ENCODE data around the gene PCBP3. TPM values are rescaled to one million over a fixed set of nuclear protein-coding genes. Genes with fewer than 3 reads are reported as not detected.

Gene PCBP3
- total RNA-seq, 1 donor from 2014 or later: 9.7 TPM

DNA sequence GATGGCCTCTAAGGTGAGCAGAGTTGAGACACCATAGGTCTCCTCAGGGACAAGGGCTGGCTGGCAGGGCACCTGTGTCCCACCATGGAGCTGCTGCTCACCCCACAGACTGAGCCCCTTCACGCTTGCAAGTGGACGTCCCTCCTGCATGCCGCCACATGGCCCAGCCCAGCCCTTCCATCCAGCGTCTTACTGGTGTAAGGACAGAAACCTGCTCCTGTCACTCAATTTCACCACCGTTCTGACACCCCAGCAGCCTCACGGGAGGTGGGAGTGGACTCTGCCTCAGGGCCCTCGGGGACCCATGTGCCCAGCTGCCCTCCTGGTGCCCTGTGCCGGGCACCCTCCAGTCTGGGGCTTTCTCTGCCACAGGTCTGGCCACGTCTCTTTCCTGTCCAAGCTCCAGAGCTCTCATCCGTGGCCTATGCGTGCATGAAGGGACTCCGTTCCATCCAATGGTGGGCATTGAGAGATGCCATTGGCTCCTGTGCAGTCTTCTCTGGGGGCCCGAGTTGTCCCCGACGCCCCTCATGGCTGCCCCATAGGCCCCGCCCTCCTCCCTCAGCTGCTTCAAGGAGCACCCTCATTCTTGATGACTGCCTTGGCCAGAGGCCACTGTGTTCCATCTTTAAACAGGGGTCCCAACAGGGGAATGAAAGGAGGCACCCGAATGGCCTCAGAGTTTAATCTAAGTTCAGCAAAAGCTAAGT lies 295.4 kb downstream of the PCBP3 start:
- H3K9me3 Mint-ChIP-seq: no peaks in the 10 kb centered on the region
- H3K4me1 Mint-ChIP-seq: no peaks in the 10 kb centered on the region
- H3K4me3 Mint-ChIP-seq: no peak overlapping the region
- intact Hi-C loops (cut with micrococcal nuclease): no loop called here
- no peak for DNase-seq
- H3K36me3 Mint-ChIP-seq (ENCODE audit: low read depth): no peaks in the 10 kb centered on the region
- H3K27ac Mint-ChIP-seq: no peak overlapping the region
- no peaks in the 10 kb centered on the region for H3K27me3 Mint-ChIP-seq

DNA sequence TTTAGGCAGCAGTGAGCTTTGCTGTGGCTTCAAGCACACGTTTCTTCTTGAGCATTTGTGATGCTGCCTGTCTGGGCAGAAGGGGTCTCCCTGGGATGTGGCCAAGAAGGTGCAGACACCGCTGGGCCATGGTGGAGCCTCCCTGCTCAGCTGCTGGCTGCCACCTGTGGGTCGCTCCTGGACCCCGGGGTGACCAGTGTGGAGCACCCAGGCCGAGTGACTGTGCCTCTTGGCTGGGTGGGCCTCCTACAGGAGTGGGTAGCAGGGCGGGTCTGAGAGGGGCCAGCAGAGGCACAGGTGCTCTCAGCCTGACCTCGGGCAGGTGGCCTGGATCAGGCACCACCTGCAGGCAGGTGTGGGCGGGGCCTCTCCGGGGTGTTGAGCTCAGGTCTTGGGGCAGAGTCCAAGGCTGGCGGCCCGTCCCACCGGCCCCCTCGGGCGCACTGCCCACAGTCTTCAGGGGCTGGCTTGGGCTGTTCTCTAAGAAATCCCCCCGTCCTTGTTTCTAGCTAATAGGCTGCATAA lies 296.1 kb downstream of the PCBP3 start:
- no peaks in the 10 kb centered on the region for H3K36me3 Mint-ChIP-seq (ENCODE audit: low read depth)
- H3K27me3 Mint-ChIP-seq: no peaks in the 10 kb centered on the region
- H3K4me1 Mint-ChIP-seq: no peaks in the 10 kb centered on the region
- intact Hi-C loops (cut with micrococcal nuclease): no loop called here
- H3K4me3 Mint-ChIP-seq: no peak overlapping the region
- no peak for DNase-seq
- H3K27ac Mint-ChIP-seq: no peak overlapping the region
- H3K9me3 Mint-ChIP-seq: no peaks in the 10 kb centered on the region

DNA sequence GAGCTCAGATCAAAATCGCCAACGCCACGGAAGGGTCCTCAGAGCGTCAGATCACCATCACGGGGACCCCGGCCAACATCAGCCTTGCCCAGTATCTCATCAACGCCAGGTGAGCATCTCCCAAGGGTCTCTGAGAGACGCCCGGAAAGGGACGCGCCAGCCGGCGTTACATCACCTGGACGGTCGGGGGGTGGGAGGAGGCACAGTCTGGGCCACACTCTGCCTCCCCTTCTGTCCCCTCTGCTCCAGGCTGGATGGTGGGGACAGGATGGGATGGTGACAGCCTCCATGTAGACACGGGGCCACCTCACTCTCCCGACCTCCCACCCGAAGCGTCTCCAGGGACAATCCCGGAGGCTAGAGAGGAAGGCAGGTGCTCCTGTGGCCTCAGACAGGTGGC lies 296.6 kb downstream of the PCBP3 start:
- no peaks in the 10 kb centered on the region for H3K9me3 Mint-ChIP-seq
- H3K4me3 Mint-ChIP-seq: no peak overlapping the region
- H3K27me3 Mint-ChIP-seq: no peaks in the 10 kb centered on the region
- intact Hi-C loops (cut with micrococcal nuclease): no loop called here
- DNase-seq: no peak
- H3K27ac Mint-ChIP-seq: no peak overlapping the region
- H3K36me3 Mint-ChIP-seq (ENCODE audit: low read depth): no peaks in the 10 kb centered on the region
- no peaks in the 10 kb centered on the region for H3K4me1 Mint-ChIP-seq

DNA sequence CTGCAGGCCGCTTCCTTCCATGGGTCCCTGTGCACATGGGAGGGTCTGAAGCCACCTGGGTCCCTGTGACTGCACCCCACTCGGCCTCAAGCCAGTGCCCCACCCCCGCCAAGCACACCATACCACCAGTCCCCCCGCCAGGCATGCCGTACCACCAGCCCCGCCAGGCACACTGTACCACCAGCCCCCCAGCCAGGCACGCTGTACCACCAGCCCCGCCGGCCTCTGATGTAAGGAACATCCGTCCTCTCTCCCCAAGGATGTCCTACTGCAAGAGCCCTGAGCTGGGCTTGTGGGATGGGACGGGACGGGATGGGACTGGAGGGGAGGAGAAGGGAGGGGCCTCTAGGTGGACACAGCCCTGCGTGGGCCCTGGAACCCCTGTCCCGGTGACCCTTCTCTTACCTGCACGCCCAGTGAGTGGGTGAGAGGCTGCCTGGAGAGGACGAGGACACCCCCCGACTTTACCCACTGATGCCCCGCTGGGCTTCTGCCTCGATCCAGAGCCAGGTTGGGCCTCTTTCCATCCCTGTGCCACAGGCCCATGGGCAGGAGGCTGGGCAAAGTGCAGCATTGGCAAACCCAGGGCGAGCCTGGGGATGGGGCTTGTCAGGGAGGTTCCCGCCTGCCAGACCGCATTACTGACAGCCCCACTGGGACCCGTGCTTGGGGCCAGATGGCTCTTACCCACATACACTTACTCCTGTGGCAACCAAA lies 297.3 kb downstream of the PCBP3 start:
- Mint-ChIP-seq H3K36me3 (ENCODE audit: low read depth) (no peaks in the 10 kb centered on the region), H3K4me3 (no peak overlapping the region), H3K9me3 (no peaks in the 10 kb centered on the region), H3K27me3 (no peaks in the 10 kb centered on the region), H3K4me1 (no peaks in the 10 kb centered on the region), H3K27ac (no peak overlapping the region)
- intact Hi-C loops (cut with micrococcal nuclease): no loop called here
- no peak for DNase-seq

DNA sequence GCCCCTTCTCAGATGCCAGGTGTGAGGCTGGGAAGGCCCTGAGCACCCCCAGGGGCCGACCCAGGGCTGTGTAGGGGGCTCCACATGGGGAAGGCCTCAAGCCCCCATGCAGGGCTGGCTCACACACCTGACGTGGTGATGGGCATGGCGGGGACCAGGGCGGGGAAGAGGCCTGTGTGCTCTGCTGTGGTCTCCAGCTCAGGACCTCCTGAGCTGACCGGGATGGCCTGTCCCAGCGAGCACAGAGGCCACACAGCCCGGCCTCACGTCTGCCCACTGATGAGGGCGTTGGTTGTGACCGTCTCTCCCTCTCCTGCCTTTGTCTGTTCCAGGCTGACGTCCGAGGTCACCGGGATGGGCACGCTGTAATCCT lies 297.8 kb downstream of the PCBP3 start:
- intact Hi-C loops (cut with micrococcal nuclease): no loop called here
- Mint-ChIP-seq H3K4me1 (no peaks in the 10 kb centered on the region), H3K36me3 (ENCODE audit: low read depth) (no peaks in the 10 kb centered on the region), H3K9me3 (no peaks in the 10 kb centered on the region), H3K4me3 (no peak overlapping the region), H3K27me3 (no peaks in the 10 kb centered on the region), H3K27ac (no peak overlapping the region)
- no peak for DNase-seq

DNA sequence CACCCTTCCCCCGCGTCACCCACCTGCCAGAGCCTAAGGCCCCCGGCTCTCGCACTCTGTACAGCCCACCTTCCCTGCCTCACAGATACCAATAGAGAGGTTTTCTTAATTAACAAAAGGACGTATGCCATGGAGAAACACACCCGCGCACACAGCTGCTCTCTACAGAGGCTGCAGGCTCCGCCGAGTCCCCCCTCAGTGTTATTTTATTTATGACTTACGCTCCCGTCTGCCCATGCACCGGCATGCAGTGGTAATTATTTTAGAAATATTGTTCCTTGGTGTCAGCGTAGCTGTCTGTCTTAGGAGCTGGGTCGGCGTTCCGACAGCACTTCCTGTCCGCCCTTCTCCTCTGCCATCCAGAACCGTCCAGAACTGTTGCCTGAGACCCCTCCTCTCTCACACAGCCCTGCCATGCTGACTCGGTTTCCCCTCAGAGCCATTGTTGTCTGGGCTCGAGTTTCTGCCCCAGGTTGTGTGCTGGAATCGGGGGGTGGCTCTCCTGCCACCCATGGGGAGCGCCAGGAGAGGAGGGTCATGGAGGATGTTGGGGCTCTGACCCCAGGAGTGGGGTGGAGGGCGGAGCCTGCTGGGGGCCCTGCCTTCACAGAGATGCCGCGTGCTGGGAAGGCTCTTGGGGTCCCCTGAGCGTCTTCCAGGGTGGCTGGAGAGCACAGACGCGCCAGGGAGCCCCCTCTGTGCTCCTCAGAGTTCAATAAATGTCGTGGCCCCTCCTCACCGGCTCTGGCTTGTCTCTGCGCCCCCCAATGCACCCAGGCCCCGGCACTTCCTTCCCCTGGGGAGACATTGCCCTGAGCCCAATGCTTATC lies 298.4 kb downstream of the PCBP3 start:
- Mint-ChIP-seq H3K4me3 (no peak overlapping the region), H3K27me3 (no peaks in the 10 kb centered on the region), H3K4me1 (no peaks in the 10 kb centered on the region), H3K9me3 (no peaks in the 10 kb centered on the region), H3K27ac (no peak overlapping the region), H3K36me3 (ENCODE audit: low read depth) (no peaks in the 10 kb centered on the region)
- no peak for DNase-seq
- intact Hi-C loops (cut with micrococcal nuclease): no loop called here

DNA sequence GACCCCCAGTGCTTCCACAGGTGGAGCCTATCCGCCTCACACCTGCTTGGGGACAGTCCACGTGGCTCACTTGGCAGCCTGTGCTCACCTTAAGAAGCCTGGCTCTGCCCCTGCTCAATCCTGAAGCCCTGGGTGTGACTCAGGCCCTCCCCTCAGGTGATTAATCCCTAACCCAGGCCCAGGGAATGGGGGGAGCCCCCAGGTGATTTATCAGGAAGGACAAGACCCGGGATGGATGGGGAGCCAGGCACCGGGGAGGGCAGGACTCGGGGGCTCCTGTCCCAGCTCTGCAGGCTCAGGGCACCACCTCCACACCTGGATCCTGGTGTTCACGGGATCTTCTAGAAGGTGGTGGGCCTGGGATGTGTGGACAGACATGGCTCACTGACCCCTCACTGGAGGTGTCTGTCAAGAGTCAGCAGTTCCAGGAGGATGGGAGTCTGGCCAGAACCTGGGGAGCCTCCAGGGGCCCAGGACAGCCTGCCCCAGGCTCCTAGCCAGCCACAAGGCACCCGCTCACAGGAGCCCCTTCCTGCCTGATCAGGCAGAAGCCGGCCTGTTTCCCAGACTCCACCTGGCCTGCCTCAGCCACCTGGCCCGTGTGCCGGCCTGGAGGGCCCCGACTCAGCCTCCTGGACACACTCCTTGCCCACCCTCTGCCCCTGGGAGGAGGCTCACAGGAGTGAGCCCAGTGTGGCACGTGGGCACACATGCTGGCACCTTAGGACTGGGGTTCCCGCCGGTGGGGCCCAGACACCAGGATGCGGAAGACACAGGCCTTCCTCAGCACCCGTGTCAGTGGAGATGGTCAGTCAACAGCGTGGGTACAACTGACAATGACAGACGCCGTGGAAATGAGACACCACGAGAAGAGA lies 299.5 kb downstream of the PCBP3 start:
- Mint-ChIP-seq H3K4me3 (no peak overlapping the region), H3K27ac (no peak overlapping the region), H3K27me3 (no peaks in the 10 kb centered on the region), H3K9me3 (no peaks in the 10 kb centered on the region), H3K36me3 (ENCODE audit: low read depth) (no peaks in the 10 kb centered on the region), H3K4me1 (no peaks in the 10 kb centered on the region)
- DNase-seq: no peak
- intact Hi-C loops (cut with micrococcal nuclease): no loop called here

DNA sequence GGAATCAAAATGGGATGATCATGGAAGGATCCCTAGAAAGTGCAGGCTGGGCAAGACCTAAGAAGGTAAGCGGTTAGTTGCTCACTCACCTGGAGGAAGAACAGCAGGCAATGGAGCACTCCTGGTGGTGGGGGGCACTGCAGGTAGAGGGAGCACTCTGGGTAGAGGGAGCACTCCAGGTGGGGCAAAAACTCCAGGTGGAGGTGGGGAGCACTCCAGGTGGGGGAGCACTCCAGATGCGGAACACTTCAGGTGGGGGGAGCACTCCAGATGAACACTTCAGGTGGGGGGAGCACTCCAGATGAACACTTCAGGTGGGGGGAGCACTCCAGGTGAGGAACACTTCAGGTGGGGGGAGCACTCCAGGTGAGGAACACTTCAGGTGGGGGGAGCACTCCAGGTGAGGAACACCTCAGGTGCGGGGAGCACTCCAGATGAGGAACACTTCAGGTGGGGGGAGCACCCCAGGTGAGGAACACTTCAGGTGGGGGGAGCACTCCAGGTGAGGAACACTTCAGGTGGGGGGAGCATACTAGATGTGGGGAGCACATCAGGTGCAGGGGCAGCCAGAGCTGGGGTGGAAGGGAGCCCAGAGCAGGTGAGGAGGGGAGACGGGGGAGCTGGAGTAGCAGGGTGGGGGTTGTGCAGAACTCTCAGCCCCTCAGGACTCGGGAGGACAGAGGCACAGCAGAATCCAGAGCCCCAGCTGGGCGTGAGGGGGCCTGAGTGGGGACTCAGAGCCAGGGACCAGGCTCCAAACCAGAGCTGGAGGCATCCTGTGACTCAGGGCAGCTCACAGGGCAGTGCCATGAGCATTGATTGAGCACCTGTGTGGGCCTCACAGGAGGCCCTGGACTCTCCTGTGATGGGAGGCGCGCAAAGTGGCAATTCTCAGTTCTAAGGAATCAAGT lies 300.4 kb downstream of the PCBP3 start:
- Mint-ChIP-seq H3K9me3 (no peaks in the 10 kb centered on the region), H3K4me3 (no peak overlapping the region), H3K27me3 (no peaks in the 10 kb centered on the region), H3K27ac (no peak overlapping the region), H3K36me3 (ENCODE audit: low read depth) (no peaks in the 10 kb centered on the region), H3K4me1 (no peaks in the 10 kb centered on the region)
- DNase-seq: no peak
- intact Hi-C loops (cut with micrococcal nuclease): no loop called here

DNA sequence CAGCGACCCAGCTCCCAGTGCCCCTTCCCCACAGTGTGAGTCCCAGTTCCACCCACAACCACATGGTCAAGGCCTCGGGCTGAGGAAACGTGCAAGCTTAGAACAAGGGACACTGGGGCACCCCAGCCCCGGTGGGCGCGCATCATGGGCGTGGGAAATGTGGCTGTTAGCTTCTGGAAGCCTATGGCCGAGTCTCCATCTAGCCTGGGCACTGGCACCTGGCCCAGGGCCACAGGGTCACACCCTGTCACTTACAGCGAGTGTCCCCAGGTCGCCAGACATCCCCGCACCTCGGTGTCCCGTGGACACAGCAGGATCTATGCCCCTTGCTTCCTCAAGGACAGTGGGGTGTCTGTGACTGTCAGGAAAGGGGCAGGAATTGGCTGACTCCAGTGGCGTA lies 301.1 kb downstream of the PCBP3 start:
- no peaks in the 10 kb centered on the region for H3K9me3 Mint-ChIP-seq

DNA sequence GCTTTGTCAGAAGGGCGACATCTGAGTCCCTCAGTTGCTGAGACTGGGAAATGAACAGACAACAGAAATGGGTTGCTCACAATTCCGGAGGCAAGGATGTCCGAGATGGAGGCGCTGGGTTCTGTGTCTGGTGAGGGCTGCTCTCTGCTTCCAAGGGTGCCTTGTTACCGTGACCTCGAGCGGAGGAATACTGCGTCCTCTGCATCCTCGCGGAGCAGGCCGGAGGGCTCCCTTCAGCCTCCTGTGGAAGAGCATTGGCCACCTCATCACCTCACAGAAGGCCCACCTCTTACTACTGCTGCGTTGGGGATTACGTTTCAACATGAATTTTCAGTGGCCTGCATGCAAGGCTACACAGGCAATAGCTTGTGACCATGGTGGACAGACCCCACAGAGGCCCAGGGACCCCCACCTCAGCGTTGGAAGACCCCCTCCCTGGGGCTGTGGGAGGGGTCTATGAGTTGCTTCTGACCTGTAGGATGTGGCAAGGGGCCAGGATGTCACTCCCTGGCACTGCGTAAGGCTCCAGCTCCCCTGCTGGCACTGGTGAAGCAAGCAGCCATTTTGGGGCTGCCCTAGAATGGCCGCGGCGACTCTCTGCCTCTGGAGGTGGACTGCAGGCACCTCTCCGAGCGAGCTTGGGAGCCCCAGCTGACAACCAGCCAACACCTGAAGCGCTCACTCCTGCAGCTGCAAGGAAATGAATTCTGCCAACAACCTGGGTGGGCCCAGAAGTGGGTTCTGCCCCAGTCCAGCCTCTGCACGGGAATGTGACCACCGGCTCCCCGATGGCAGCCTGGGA lies 301.7 kb downstream of the PCBP3 start:
- H3K27me3 Mint-ChIP-seq: no peaks in the 10 kb centered on the region
- no peak overlapping the region for H3K27ac Mint-ChIP-seq
- H3K4me3 Mint-ChIP-seq: no peak overlapping the region
- H3K4me1 Mint-ChIP-seq: no peaks in the 10 kb centered on the region
- no peaks in the 10 kb centered on the region for H3K36me3 Mint-ChIP-seq (ENCODE audit: low read depth)
- intact Hi-C loops (cut with micrococcal nuclease): no loop called here
- no peak for DNase-seq
- no peaks in the 10 kb centered on the region for H3K9me3 Mint-ChIP-seq

More for the DNA sequence above, 301.1 kb downstream of the PCBP3 start:
- Mint-ChIP-seq H3K4me1 (no peaks in the 10 kb centered on the region), H3K36me3 (ENCODE audit: low read depth) (no peaks in the 10 kb centered on the region), H3K27me3 (no peaks in the 10 kb centered on the region), H3K4me3 (no peak overlapping the region), H3K27ac (no peak overlapping the region)
- intact Hi-C loops (cut with micrococcal nuclease): no loop called here
- no peak for DNase-seq

DNA sequence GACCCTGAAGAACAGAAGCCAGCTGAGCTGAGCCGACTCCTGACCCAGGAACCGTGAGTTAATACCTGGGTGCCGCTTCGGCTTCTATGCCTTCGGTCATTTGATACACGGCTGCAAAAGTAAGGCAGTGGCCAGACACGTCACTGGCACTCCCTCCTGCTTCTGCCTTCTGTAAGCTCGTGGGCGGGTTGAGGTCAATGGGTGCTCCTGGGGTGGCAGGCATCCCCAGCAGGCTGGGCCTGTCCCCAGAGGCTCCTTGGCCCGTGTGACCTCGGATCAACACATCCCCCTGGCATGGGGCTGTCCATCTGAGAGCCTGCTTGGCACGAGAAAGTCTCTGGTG lies 302.3 kb downstream of the PCBP3 start:
- intact Hi-C loops (cut with micrococcal nuclease): no loop called here
- no peak overlapping the region for H3K4me3 Mint-ChIP-seq
- H3K27ac Mint-ChIP-seq: no peak overlapping the region
- H3K9me3 Mint-ChIP-seq: no peaks in the 10 kb centered on the region
- H3K36me3 Mint-ChIP-seq (ENCODE audit: low read depth): no peaks in the 10 kb centered on the region
- no peaks in the 10 kb centered on the region for H3K4me1 Mint-ChIP-seq
- no peaks in the 10 kb centered on the region for H3K27me3 Mint-ChIP-seq
- no peak for DNase-seq

DNA sequence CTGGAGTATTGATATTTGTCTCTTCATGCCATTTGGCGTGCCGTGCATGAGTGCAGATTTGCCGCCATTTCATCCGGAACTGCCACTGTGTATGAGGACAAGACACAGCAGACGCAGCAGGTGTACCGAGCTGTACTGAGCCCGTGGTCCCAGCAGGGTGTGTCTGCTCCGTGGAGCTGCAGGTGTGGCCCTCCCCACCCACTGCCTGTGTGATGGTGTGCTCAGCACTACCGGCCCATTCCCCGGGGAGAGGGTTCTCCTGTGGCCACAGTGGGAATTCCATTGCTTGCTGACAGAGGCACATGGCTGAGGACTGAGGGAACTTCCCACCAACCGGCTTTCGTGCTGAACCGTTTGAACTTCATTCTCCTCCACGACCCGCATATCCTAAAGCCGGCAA lies 303.8 kb downstream of the PCBP3 start:
- intact Hi-C loops (cut with micrococcal nuclease): no loop called here
- Mint-ChIP-seq H3K27ac (no peak overlapping the region), H3K9me3 (no peaks in the 10 kb centered on the region), H3K27me3 (no peaks in the 10 kb centered on the region), H3K4me3 (no peak overlapping the region), H3K4me1 (no peaks in the 10 kb centered on the region), H3K36me3 (ENCODE audit: low read depth) (no peaks in the 10 kb centered on the region)
- no peak for DNase-seq

All from activated CD4-positive, alpha-beta T cell treated with anti-CD3 and anti-CD28 coated beads, Interleukin-2, amount 10 ng/mL, durations not matched to agents 24 days and 14 days (primary cell).